GM19240 (cell line): ENCODE measurements around the gene IGFBP2.
A peak's percentile ranks its signal among the peaks of the same experiment; 100 is the strongest.

ENCODE experiments used
- DNase-seq: peaks from one replicate; pipeline ENCODE4 v3.0.0; 2011; ENCODE audit warnings: low spot score; ENCODE audit not compliant: insufficient read length

The IGFBP2 gene

DNA sequence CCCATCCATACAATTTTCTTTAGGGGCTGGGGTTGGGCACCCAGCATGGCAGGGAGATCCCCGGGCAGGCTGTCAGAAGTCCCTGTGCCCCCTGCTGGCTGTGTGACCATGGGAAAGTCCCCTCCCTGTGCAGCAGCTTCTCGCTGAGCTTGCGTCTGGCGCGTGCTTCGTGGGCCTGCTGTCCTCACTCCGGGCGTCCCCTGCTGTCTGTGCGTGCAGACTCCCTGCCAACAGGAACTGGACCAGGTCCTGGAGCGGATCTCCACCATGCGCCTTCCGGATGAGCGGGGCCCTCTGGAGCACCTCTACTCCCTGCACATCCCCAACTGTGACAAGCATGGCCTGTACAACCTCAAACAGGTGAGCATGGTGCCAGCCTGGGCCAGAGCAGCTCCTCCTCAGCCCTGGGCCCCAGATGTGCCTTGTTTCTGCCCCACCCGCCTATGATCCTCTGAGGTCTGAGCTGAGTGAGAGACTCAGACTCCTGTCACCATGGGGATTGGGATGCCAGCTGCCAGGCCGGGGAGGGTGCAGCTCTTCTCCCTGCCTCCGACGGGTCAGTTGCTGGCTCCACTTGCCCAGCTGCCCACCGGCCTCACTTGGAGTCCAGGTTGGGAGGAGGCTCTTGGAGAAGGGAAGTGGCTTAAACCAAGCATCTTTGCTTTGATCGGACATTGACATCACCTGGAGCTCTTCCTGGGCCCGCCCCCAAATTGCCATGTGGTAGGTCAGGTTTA lies 28.6 kb downstream of the IGFBP2 start:
- DNase-seq: no peak

DNA sequence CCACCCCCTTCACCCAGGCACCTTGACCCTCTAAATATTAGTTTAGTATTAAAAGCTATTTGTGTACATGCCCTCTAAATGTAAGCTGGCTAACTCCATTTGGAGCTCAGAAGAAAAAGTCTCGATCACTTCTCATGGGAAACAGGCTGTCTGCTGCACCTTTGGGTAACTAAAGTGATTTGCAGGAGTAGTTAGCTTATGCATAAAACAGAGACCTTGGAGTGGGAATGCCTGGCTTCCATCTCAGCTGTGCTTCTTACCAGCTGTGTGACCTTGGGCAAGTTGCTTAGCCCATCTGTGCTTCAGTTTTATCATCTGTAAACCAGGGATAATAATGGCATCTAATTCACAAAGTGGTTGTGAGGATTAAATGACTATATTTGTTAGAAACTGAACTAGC lies 29.9 kb downstream of the IGFBP2 start:
- no peak for DNase-seq

- DNase-seq: no peak
These were observed 30.6 kb downstream of the IGFBP2 start for GRCh38 chr2:216663846-216664245.

DNA sequence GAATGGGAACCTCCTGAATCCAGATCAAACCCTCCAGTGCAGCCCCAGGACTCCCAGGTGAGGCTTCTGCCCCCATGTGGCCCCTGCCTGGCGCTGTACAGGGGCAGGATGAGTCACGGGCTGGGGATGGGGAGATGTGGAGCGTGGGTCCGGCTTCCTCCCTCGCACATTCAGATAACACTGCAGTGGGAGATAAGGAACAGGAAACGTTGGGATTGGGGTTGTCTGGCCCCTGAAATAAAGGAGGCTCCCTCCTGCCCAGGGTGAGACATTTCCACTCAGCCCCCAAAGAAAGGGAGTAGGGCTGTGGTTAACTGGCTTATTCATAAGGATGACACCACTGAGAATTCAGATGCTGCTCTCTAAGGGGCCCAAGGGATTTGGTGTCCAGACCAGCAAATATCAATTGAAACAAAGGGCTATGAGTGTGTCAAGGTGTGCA lies 31.4 kb downstream of the IGFBP2 start:
- DNase-seq: no peak

- DNase-seq: no peak
These were observed 32.0 kb downstream of the IGFBP2 start for GRCh38 chr2:216665242-216665641.

GRCh38 chr2:216665717-216666116 lies 32.5 kb downstream of the IGFBP2 start:
- no peak for DNase-seq

GRCh38 chr2:216666461-216667233 lies 33.4 kb downstream of the IGFBP2 start:
- DNase-seq: peak; percentile 77

GRCh38 chr2:216670266-216671080 lies 37.3 kb downstream of the IGFBP2 start:
- no peak for DNase-seq

- no peak for DNase-seq
These were observed 37.8 kb downstream of the IGFBP2 start for GRCh38 chr2:216671081-216671411.

GRCh38 chr2:216671791-216672343 lies 38.6 kb downstream of the IGFBP2 start:
- DNase-seq: no peak

DNA sequence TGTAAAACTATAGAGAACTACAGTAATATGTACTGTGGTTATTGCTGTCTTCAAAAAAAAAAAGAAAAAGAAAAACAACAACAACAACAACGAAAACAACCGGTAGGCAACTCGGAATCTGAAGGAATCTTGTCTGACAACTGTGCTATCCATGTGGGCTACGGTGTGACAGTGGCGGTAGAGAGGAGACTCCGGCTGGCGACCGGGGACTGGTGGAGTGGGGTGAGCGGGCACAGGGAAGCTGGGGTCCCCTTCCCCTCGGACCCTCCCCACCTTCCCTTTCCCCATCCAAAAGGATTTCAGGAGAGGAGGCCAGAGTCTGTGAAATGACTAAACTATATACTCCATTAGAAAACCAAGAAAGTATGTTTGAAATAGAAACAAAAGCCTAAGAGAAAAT lies 39.2 kb downstream of the IGFBP2 start:
- no peak for DNase-seq

DNA sequence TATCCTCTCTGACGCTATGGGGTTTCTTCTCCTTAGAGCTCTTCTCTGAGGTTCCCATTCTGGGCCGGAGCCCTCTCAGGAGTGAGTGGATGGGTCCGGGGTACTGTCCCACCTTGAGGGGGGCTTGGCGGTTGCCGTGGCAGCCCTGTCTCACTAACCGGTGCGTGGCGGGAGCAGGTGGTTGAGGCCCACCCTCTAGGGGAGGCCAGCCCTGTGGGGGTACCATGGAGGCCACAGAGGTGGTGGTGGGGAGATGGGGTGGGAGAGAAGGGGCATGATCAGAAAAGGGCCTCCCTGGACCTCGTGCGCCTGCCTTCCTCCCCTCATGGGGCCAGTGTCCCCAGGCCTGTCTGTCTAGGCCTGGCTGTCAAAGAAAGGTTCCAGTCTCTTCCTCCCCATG lies 39.8 kb downstream of the IGFBP2 start:
- no peak for DNase-seq

DNA sequence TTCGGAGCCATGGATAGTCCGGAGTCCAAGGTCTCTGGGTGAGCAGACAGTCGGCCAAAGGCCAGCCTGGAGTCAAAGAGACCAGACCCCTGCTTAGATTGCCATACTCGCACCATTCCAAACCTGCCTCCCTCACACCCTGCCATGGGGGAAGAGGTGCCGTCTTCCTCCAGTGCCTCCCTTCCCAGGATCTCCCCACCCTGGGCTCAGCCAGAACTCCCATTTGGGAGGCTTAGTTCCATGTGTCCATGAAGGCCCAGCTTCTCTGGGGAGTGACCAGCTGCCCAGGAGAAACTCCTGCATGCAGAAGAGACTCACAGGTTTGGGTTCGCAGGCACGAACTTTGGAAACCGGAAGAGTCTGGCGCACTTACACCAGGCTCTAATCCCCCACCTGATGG lies 40.4 kb downstream of the IGFBP2 start:
- DNase-seq: no peak

GRCh38 chr2:216674376-216674775 lies 41.2 kb downstream of the IGFBP2 start:
- no peak for DNase-seq

GRCh38 chr2:216676630-216677029 lies 43.4 kb downstream of the IGFBP2 start:
- no peak for DNase-seq

DNA sequence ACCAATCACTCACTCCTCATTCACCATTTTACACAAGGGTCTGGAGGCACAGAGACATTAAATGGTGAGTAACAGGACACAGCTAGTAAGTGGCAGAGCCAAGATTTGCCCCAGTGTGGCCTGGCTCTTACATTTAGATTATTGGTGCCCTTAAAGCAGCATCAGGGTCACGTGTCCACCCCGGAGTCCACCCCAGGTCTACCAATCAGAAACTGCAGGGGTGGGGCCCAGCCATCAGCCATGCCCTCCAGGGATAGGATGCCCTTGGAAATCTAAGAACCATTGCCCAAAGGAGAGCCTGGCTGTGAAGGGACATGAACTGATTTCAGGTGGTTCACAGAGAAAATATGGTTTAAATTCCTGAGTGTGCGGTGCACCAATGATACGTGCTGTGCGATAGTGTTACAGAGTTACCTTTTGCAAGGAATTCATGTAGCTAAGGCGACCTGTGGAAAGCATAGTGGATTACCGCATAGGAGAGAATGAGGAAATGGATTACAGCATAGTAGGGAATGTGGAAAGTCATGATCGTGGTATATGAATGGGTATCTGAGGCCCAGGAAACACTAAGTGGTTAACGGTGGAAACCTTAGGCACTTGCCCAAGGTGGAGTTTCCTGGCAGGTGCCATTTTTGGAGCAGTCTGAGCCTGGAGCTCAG lies 44.3 kb downstream of the IGFBP2 start:
- DNase-seq: no peak

GRCh38 chr2:216678098-216678465 lies 44.9 kb downstream of the IGFBP2 start:
- DNase-seq: no peak

- DNase-seq: no peak
These were observed 45.8 kb downstream of the IGFBP2 start for GRCh38 chr2:216678813-216679657.

- DNase-seq: no peak
These were observed 46.4 kb downstream of the IGFBP2 start for GRCh38 chr2:216679658-216680024.

- no peak for DNase-seq
These were observed 47.9 kb downstream of the IGFBP2 start for GRCh38 chr2:216680951-216681629.
